K562 (cell line): ENCODE measurements around the gene ZC3HAV1L. TPM values are rescaled to one million over a fixed set of nuclear protein-coding genes. Genes with fewer than 3 reads are reported as not detected.

ENCODE experiments used
- ATAC-seq: fragments of 200-7000 bp; cut with Tn5 transposase; 3 replicates; pipeline ENCODE4 v1.9.1; 2020; ENCODE audit warnings: moderate library complexity
- BruUV-seq: library from RNA; stranded (reverse); fragments of 400-500 nt; replicated peaks from 2 replicates; lab custom pipeline; 2021; lab: Mats Ljungman, UMichigan
- CTCF ChIA-PET: fragments of 300-600 bp; formaldehyde crosslinking; extraction: SDS; loops from one replicate; lab custom pipeline; 2021; ENCODE audit warnings: low intra/inter-chr PET ratio; lab: Yijun Ruan, JAX
- POLR2A ChIA-PET: fragments of 300-600, 350-650 bp; sonication (Branson Sonifier 250); formaldehyde crosslinking; extraction: SDS; loops from one replicate; lab custom pipeline; 2021; ENCODE audit warnings: antibody characterized with exemption, inconsistent platforms; lab: Yijun Ruan, JAX
- DNase-seq, 4 experiments: peaks; one replicate each; pipeline versions ENCODE4 v3.0.0 to v3.0.0-alpha.2; 2011 to 2018; ENCODE audit warnings: low spot score in 3 of 4, mixed read lengths in 3 of 4; ENCODE audit errors: extremely low read depth in 1 of 4
- FAIRE-seq: peaks from 2 replicates; lab custom pipeline; 2011; peaks lifted over from hg19 to GRCh38; lab: Jason Lieb, UNC
- H2AFZ ChIP-seq: 2 replicates; pipeline ENCODE4 v1.6.0; 2011; ENCODE audit warnings: low read depth, low read length, control low read depth, inconsistent platforms
- H3K27ac ChIP-seq: fragments of 200-600 bp; 3 replicates; pipeline ENCODE4 v1.8.0; 2011; ENCODE audit warnings: low read depth, mild to moderate bottlenecking, control low read depth, inconsistent platforms, low read length, moderate library complexity, mixed read lengths; ENCODE audit errors: extremely low read depth
- H3K27me3 ChIP-seq, 2 experiments: fragments of 300-600 bp in 1 of 2; 2 replicates in 1 of 2; 3 replicates in 1 of 2; pipeline versions ENCODE4 v1.6.0 to v1.8.0; 2011; ENCODE audit warnings: inconsistent platforms in 2 of 2, low read length in 2 of 2, mild to moderate bottlenecking in 1 of 2, mixed read lengths in 1 of 2, moderate library complexity in 1 of 2; ENCODE audit not compliant: control insufficient read depth in 2 of 2, insufficient read depth in 2 of 2
- H3K36me3 ChIP-seq: fragments of 300-600 bp; 3 replicates; pipeline ENCODE4 v1.8.0; 2011; ENCODE audit warnings: mild to moderate bottlenecking, low read length, inconsistent platforms; ENCODE audit not compliant: control insufficient read depth, insufficient read depth
- H3K4me1 ChIP-seq, 2 experiments: fragments of 200-600 bp in 1 of 2; replicated peaks in 1 of 2; 2 replicates in 1 of 2; 3 replicates in 1 of 2; pipeline versions ENCODE4 v1.5.1 to v1.8.0; 2011; ENCODE audit warnings: inconsistent platforms in 2 of 2, low read length in 2 of 2, mild to moderate bottlenecking in 1 of 2, mixed read lengths in 1 of 2, moderate library complexity in 1 of 2; ENCODE audit not compliant: control insufficient read depth in 2 of 2, insufficient read depth in 2 of 2
- H3K4me2 ChIP-seq: 2 replicates; pipeline ENCODE4 v1.6.1; 2011; ENCODE audit warnings: low read length, control low read depth, inconsistent platforms, mixed read lengths; ENCODE audit not compliant: insufficient read depth
- H3K4me3 ChIP-seq: fragments of 200-600 bp; sonication (generic), shearing (Covaris generic); 2 replicates; pipeline ENCODE4 v1.5.1; 2016; ENCODE audit warnings: control low read depth, inconsistent platforms
- H3K79me2 ChIP-seq: fragments of 200-600 bp; 3 replicates; pipeline ENCODE4 v1.8.0; 2011; ENCODE audit warnings: low read length, inconsistent platforms; ENCODE audit not compliant: control insufficient read depth, insufficient read depth
- H3K9ac ChIP-seq, 2 experiments: 2 replicates each; pipeline versions ENCODE4 v1.6.0 to v1.6.1; 2011; ENCODE audit warnings: low read depth in 2 of 2, low read length in 2 of 2, control low read depth in 1 of 2, inconsistent platforms in 1 of 2, mild to moderate bottlenecking in 1 of 2, mixed read lengths in 1 of 2; ENCODE audit not compliant: insufficient read depth in 1 of 2
- H3K9me1 ChIP-seq: one replicate; pipeline ENCODE4 v1.6.0; 2011; ENCODE audit warnings: inconsistent platforms, mild to moderate bottlenecking, low read length, moderate library complexity; ENCODE audit not compliant: control insufficient read depth, insufficient read depth
- H3K9me3 ChIP-seq: replicated peaks from 2 replicates; pipeline ENCODE4 v1.5.1; 2011; ENCODE audit warnings: low read depth, low read length, inconsistent platforms; ENCODE audit not compliant: control insufficient read depth, insufficient read depth
- H4K20me1 ChIP-seq: replicated peaks from 2 replicates; pipeline ENCODE4 v1.6.1; 2011; ENCODE audit warnings: low read length, inconsistent platforms, mixed read lengths; ENCODE audit not compliant: control insufficient read depth, insufficient read depth
- ATF3 ChIP-seq, 2 experiments: fragments of 450-650 bp in 1 of 2; sonication (generic) in 1 of 2; formaldehyde crosslinking in 1 of 2; IDR thresholded peaks in 1 of 2; conservative IDR thresholded peaks in 1 of 2; 2 replicates each; pipeline versions ENCODE4 v1.6.1 to v1.8.1; 2016 to 2023; ENCODE audit warnings: mild to moderate bottlenecking in 2 of 2, moderate library complexity in 2 of 2, inconsistent platforms in 1 of 2, missing genetic modification reagents in 1 of 2
- C11orf30 ChIP-seq: fragments of 450-650 bp; IDR thresholded peaks from 2 replicates; pipeline ENCODE4 v1.6.1; 2016; ENCODE audit warnings: low read depth, mild to moderate bottlenecking
- GTF2A2 ChIP-seq: IDR thresholded peaks from 2 replicates; pipeline ENCODE4 v1.6.1; 2016; ENCODE audit warnings: mild to moderate bottlenecking, missing genetic modification characterization, missing compliant biosample characterization
- HDAC1 ChIP-seq, 2 experiments: fragments of 450-650 bp; IDR thresholded peaks; 2 replicates each; pipeline ENCODE4 v1.6.1; 2016 to 2017; ENCODE audit warnings: inconsistent platforms in 1 of 2, mild to moderate bottlenecking in 1 of 2, moderate library complexity in 1 of 2
- ILK ChIP-seq: fragments of 450-650 bp; IDR thresholded peaks from 2 replicates; pipeline ENCODE4 v1.6.1; 2016; ENCODE audit warnings: missing genetic modification characterization, low read depth, mild to moderate bottlenecking, missing compliant biosample characterization, moderate library complexity, borderline replicate concordance
- KAT2B ChIP-seq: IDR thresholded peaks from one replicate; pipeline ENCODE4 v1.6.1; 2012; ENCODE audit warnings: low read depth, mild to moderate bottlenecking, control low read depth, inconsistent platforms, low read length, moderate library complexity
- MAZ ChIP-seq, 2 experiments: fragments of 450-650 bp in 1 of 2; sonication (generic) in 1 of 2; formaldehyde crosslinking; IDR thresholded peaks in 1 of 2; conservative IDR thresholded peaks in 1 of 2; 2 replicates each; pipeline versions ENCODE4 v1.4.0 to v1.5.0; 2020; ENCODE audit warnings: mild to moderate bottlenecking in 1 of 2, missing genetic modification reagents in 1 of 2
- SETDB1 ChIP-seq: IDR thresholded peaks from one replicate; pipeline ENCODE4 v1.6.1; 2012; ENCODE audit warnings: low read length, control low read depth, inconsistent platforms
- SIN3A ChIP-seq, 2 experiments: fragments of 150-350 bp in 1 of 2; IDR thresholded peaks; 2 replicates each; pipeline ENCODE4 v1.6.1; 2011 to 2016; ENCODE audit warnings: borderline replicate concordance in 2 of 2, low read depth in 2 of 2, low read length in 2 of 2, mild to moderate bottlenecking in 2 of 2, moderate library complexity in 2 of 2; ENCODE audit not compliant: control insufficient read depth in 1 of 2
- TFE3 ChIP-seq: fragments of 450-650 bp; formaldehyde crosslinking; IDR thresholded peaks from 2 replicates; pipeline ENCODE4 v1.4.0; 2020; ENCODE audit warnings: mild to moderate bottlenecking, mixed read lengths
- ZFP91 ChIP-seq: sonication (generic); formaldehyde crosslinking; IDR thresholded peaks from 2 replicates; pipeline ENCODE4 v1.8.0; 2022; ENCODE audit warnings: mild to moderate bottlenecking, missing genetic modification reagents
- ZFPM2 ChIP-seq: fragments of 250-450 bp; sonication (Bioruptor Pico); IDR thresholded peaks from 2 replicates; pipeline ENCODE4 v1.5.1; 2022; ENCODE audit warnings: mild to moderate bottlenecking
- ZNF41 ChIP-seq: fragments of 250-450 bp; sonication (Bioruptor Pico); conservative IDR thresholded peaks from 2 replicates; pipeline ENCODE4 v1.4.0; 2020; ENCODE audit warnings: mild to moderate bottlenecking
- ZNF512 ChIP-seq: IDR thresholded peaks from 2 replicates; pipeline ENCODE4 v1.6.1; 2016; ENCODE audit warnings: missing genetic modification characterization, missing compliant biosample characterization
- ZNF75A ChIP-seq: fragments of 450-650 bp; formaldehyde crosslinking; IDR thresholded peaks from 2 replicates; pipeline ENCODE4 v1.4.0; 2020; ENCODE audit warnings: mild to moderate bottlenecking
- WGBS: fragments of 100-300 bp; shearing (Covaris generic); methylation state at CpG from one replicate; pipeline ENCODE4 v1.1.6; 2016; ENCODE audit warnings: low coverage, mixed read lengths; ENCODE audit not compliant: insufficient coverage; ENCODE audit errors: missing lambda C conversion rate; 5-methylcytosine and 5-hydroxymethylcytosine counted together
- in situ Hi-C: fragments of 300-500 bp; cut with MboI; formaldehyde crosslinking; loops from 4 replicates; pipeline ENCODE4 v1.15.0; 2018; ENCODE audit warnings: inconsistent platforms, mixed read lengths
- intact Hi-C: fragments of 100-400 bp; cut with micrococcal nuclease; formaldehyde crosslinking; loops from 2 replicates; pipeline ENCODE4 v1.14.2; 2022
- polyA plus RNA-seq, 8 experiments: library from polyadenylated mRNA; depleted of rRNA in 4 of 8; stranded (reverse) in 5 of 8; unstranded in 3 of 8; fragments of >200 nt; fragmentation: Nextera tagmentation in 2 of 8; fragmentation: Illumina TruSeq in 1 of 8; extraction: Ambion mirVana in 2 of 8; extraction: Trizol in 1 of 8; gene quantifications; 2 replicates each; pipeline versions ENCODE4 v1.2.1 to v1.2.3, GENCODE V29; 2011 to 2014; ENCODE audit warnings: inconsistent platforms in 1 of 8, missing spikeins in 1 of 8
- total RNA-seq, 7 experiments: library from RNA; depleted of rRNA in 6 of 7; stranded (reverse); fragments of >200 nt in 6 of 7; fragmentation: Illumina TruSeq in 2 of 7; extraction: Trizol in 2 of 7; gene quantifications; 2 replicates each; pipeline versions ENCODE4 v1.2.1 to v1.2.3, GENCODE V29; 2011 to 2021; ENCODE audit warnings: low replicate concordance in 1 of 7

Gene ZC3HAV1L
- total and polyA plus RNA-seq, 9 of the 15 experiments (the other 6 are each of a cell fraction or from before 2014, with no cell fraction given), result not detected

GRCh38 chr7:138999414-138999813 lies 36.4 kb downstream of the ZC3HAV1L start:
- Histone ChIP-seq H3K9ac (no peak overlapping the region), H3K4me2 (no peak overlapping the region), H2AFZ (no peak overlapping the region), H3K27me3 (peaks cover 25 to 28% of the 10 kb centered on the region in 2 experiments; a peak in 4 of 5 replicates), H3K9me3 (0 out of 2 replicates have a peak, but pooled peaks cover 2% of the 10 kb centered on the region), H3K79me2 (no peaks in the 10 kb centered on the region), H3K4me1 (no peaks in the 10 kb centered on the region), H3K4me3 (no peak overlapping the region), H3K27ac (no peak overlapping the region), H3K9me1 (no peaks in the 10 kb centered on the region), H4K20me1 (no peaks in the 10 kb centered on the region), H3K36me3 (no peaks in the 10 kb centered on the region)
- DNase-seq (no peak), ATAC-seq (no peak), FAIRE-seq (no peak)
- ChIA-PET POLR2A (interaction anchor here (0.6 kb wide), 1 partner anchor 863 kb away, joined by 3 read pairs; no protein-coding TSS in a partner anchor), CTCF (interaction anchor here (0.6 to 0.7 kb wide), 2 partner anchors 1282 to 1529 kb away, joined by 3 to 4 read pairs; no protein-coding TSS in a partner anchor)
- no TSS peak for BruUV-seq
- in situ Hi-C loops, result no loop called here
- intact Hi-C loops, result no loop called here
- WGBS, result 5% methylated on average over 3 of the region's 3 CpGs
- no peak for TF ChIP-seq ZNF512 (tag)
- no peak for TF ChIP-seq KAT2B
- no peak for TF ChIP-seq TFE3 (CRISPR knock-in tag)
- TF ChIP-seq ATF3 (IDR thresholded peaks at IDR 0.05), result no peak
- TF ChIP-seq ATF3 (CRISPR knock-in tag; conservative IDR thresholded peaks at IDR 0.05), result no peak
- no peak for TF ChIP-seq C11orf30
- TF ChIP-seq ZFPM2, result no peak
- TF ChIP-seq SIN3A (IDR thresholded peaks at IDR 0.05; ENCODE audit: borderline replicate concordance in 2 of 2, control insufficient read depth in 1 of 2, low read depth in 2 of 2, low read length in 2 of 2), result no peak
- no peak for TF ChIP-seq HDAC1 (IDR thresholded peaks at IDR 0.05)
- TF ChIP-seq ZFP91 (CRISPR knock-in tag), result no peak
- TF ChIP-seq ILK (tag), result no peak
- no peak for TF ChIP-seq ZNF75A
- no peak for TF ChIP-seq GTF2A2 (tag)
- no peak for TF ChIP-seq SETDB1
- TF ChIP-seq ZNF41 (CRISPR knock-in tag), result no peak
- TF ChIP-seq MAZ (CRISPR knock-in tag; conservative IDR thresholded peaks at IDR 0.05 in 1 of 2, IDR thresholded peaks at IDR 0.05 in 1 of 2), result no peak
